HepG2 (cell line): ENCODE measurements around the gene OR5K4. TPM values are rescaled to one million over a fixed set of nuclear protein-coding genes. Genes with fewer than 3 reads are reported as not detected.

ENCODE experiments used
- ATAC-seq: fragments of 200-7000 bp; cut with Tn5 transposase; 3 replicates; pipeline ENCODE4 v1.9.1; 2020; ENCODE audit warnings: mild to moderate bottlenecking, moderate library complexity
- BruUV-seq: library from RNA; stranded (reverse); fragments of 400-500 nt; replicated peaks from 2 replicates; lab custom pipeline; 2021; lab: Mats Ljungman, UMichigan
- CTCF ChIA-PET: fragments of 300-600 bp; formaldehyde crosslinking; extraction: SDS; loops from one replicate; lab custom pipeline; 2021; ENCODE audit warnings: low total read pairs, inconsistent platforms, low intra/inter-chr PET ratio; lab: Yijun Ruan, JAX
- POLR2A ChIA-PET: fragments of 350-600 bp; sonication (Branson Sonifier 250); formaldehyde crosslinking; loops from one replicate; lab custom pipeline; 2020; ENCODE audit warnings: antibody characterized with exemption, inconsistent platforms; lab: Yijun Ruan, JAX
- DNase-seq: peaks from one replicate; pipeline ENCODE4 v3.0.0-alpha.2; 2015; ENCODE audit warnings: low spot score
- FAIRE-seq: peaks from 3 replicates; lab custom pipeline; 2011; peaks lifted over from hg19 to GRCh38; lab: Jason Lieb, UNC
- H2AFZ ChIP-seq: one replicate; pipeline ENCODE4 v1.6.1; 2011; ENCODE audit warnings: low read length, inconsistent platforms
- H3K27ac ChIP-seq: fragments of 300-600 bp; 3 replicates; pipeline ENCODE4 v1.8.0; 2011; ENCODE audit warnings: mixed run types, mild to moderate bottlenecking, mixed read lengths, low read length, inconsistent platforms; ENCODE audit not compliant: insufficient read depth; ENCODE audit errors: extremely low read length
- H3K27me3 ChIP-seq, 2 experiments: fragments of 200-600 bp in 1 of 2; 2 replicates in 1 of 2; 3 replicates in 1 of 2; pipeline versions ENCODE4 v1.6.0 to v1.8.0; 2011; ENCODE audit warnings: low read length in 2 of 2, mild to moderate bottlenecking in 2 of 2, moderate library complexity in 2 of 2, inconsistent platforms in 1 of 2; ENCODE audit not compliant: insufficient read depth in 2 of 2, control insufficient read depth in 1 of 2
- H3K36me3 ChIP-seq, 2 experiments: fragments of 200-600 bp in 1 of 2; replicated peaks in 1 of 2; 2 replicates in 1 of 2; 3 replicates in 1 of 2; pipeline versions ENCODE4 v1.5.1 to v1.8.0; 2011; ENCODE audit warnings: low read length in 2 of 2, inconsistent platforms in 1 of 2; ENCODE audit not compliant: insufficient read depth in 2 of 2, control insufficient read depth in 1 of 2
- H3K4me1 ChIP-seq: 2 replicates; pipeline ENCODE4 v1.5.1; 2012; ENCODE audit warnings: low read length, inconsistent platforms; ENCODE audit not compliant: insufficient read depth
- H3K4me2 ChIP-seq: 2 replicates; pipeline ENCODE4 v1.6.0; 2011; ENCODE audit warnings: low read depth, low read length, inconsistent platforms
- H3K4me3 ChIP-seq, 3 experiments: fragments of 200-600 bp in 1 of 3; sonication (generic), shearing (Covaris generic) in 1 of 3; replicated peaks in 1 of 3; 2 replicates each; pipeline ENCODE4 v1.5.1; 2011 to 2016; ENCODE audit warnings: low read length in 3 of 3, inconsistent platforms in 2 of 3, low read depth in 2 of 3, mild to moderate bottlenecking in 2 of 3, control low read depth in 1 of 3, mixed read lengths in 1 of 3; ENCODE audit not compliant: insufficient read depth in 1 of 3
- H3K79me2 ChIP-seq: one replicate; pipeline ENCODE4 v1.6.1; 2011; ENCODE audit warnings: low read length, inconsistent platforms; ENCODE audit not compliant: insufficient read depth
- H3K9ac ChIP-seq: 2 replicates; pipeline ENCODE4 v1.6.0; 2011; ENCODE audit warnings: mild to moderate bottlenecking, low read depth, low read length, inconsistent platforms; ENCODE audit not compliant: insufficient read depth
- H3K9me3 ChIP-seq: 2 replicates; pipeline ENCODE4 v1.5.1; 2012; ENCODE audit warnings: mild to moderate bottlenecking, low read length
- H4K20me1 ChIP-seq: 2 replicates; pipeline ENCODE4 v1.6.0; 2011; ENCODE audit warnings: inconsistent platforms, mild to moderate bottlenecking, low read length, moderate library complexity; ENCODE audit not compliant: insufficient read depth
- ATF7 ChIP-seq, 2 experiments: fragments of 450-650 bp in 1 of 2; sonication (generic) in 1 of 2; formaldehyde crosslinking in 1 of 2; IDR thresholded peaks; 2 replicates each; pipeline versions ENCODE4 v1.4.0 to v1.6.1; 2016 to 2020; ENCODE audit warnings: antibody characterized with exemption in 1 of 2, mild to moderate bottlenecking in 1 of 2, missing genetic modification reagents in 1 of 2
- CHCHD3 ChIP-seq: sonication (generic); formaldehyde crosslinking; IDR thresholded peaks from 2 replicates; pipeline ENCODE4 v1.8.0; 2022; ENCODE audit warnings: mild to moderate bottlenecking, missing genetic modification reagents, moderate library complexity
- HNRNPL ChIP-seq: fragments of 200-400 bp; formaldehyde crosslinking; IDR thresholded peaks from 2 replicates; pipeline ENCODE4 v1.6.1; 2017; ENCODE audit warnings: mild to moderate bottlenecking, low read depth, low read length
- MEF2D ChIP-seq: sonication (generic); formaldehyde crosslinking; IDR thresholded peaks from 2 replicates; pipeline ENCODE4 v1.5.1; 2020; ENCODE audit warnings: mild to moderate bottlenecking, missing genetic modification reagents
- NONO ChIP-seq, 2 experiments: fragments of 450-650 bp in 1 of 2; sonication (generic) in 1 of 2; formaldehyde crosslinking in 1 of 2; IDR thresholded peaks in 1 of 2; conservative IDR thresholded peaks in 1 of 2; 2 replicates each; pipeline versions ENCODE4 v1.6.1 to v1.8.0; 2017 to 2022; ENCODE audit warnings: mild to moderate bottlenecking in 1 of 2, missing genetic modification reagents in 1 of 2, moderate library complexity in 1 of 2
- PCBP1 ChIP-seq: fragments of 200-400 bp; formaldehyde crosslinking; IDR thresholded peaks from 2 replicates; pipeline ENCODE4 v1.6.1; 2017; ENCODE audit warnings: mild to moderate bottlenecking, low read depth, low read length, borderline replicate concordance
- TRIM24 ChIP-seq: sonication (generic); formaldehyde crosslinking; IDR thresholded peaks from 2 replicates; pipeline ENCODE4 v1.8.0; 2022; ENCODE audit warnings: mild to moderate bottlenecking, missing genetic modification reagents
- TSC22D2 ChIP-seq: sonication (generic); formaldehyde crosslinking; IDR thresholded peaks from 2 replicates; pipeline ENCODE4 v1.5.1; 2020; ENCODE audit warnings: missing genetic modification reagents, mild to moderate bottlenecking, borderline replicate concordance
- ZNF350 ChIP-seq: sonication (generic); formaldehyde crosslinking; IDR thresholded peaks from 2 replicates; pipeline ENCODE4 v1.4.0; 2020; ENCODE audit warnings: mild to moderate bottlenecking, low read depth, missing genetic modification reagents, borderline replicate concordance
- WGBS: methylation state at CpG from one replicate; pipeline ENCODE4 v1.1.6; 2017; ENCODE audit warnings: low lambda C conversion rate; 5-methylcytosine and 5-hydroxymethylcytosine counted together
- in situ Hi-C: cut with HindIII; loops from 2 replicates; pipeline ENCODE4 v1.10.0; 2017; ENCODE audit warnings: low pct_unique_long_range_greater_than_20kb; ENCODE audit not compliant: extremely low pct_ligation_motif_present
- intact Hi-C: fragments of 100-400 bp; cut with micrococcal nuclease; formaldehyde crosslinking; loops from one replicate; pipeline ENCODE4 v1.10.0; 2022; ENCODE audit not compliant: unreplicated experiment
- polyA plus RNA-seq, 8 experiments: library from polyadenylated mRNA; depleted of rRNA in 3 of 8; stranded (reverse) in 7 of 8; unstranded in 1 of 8; fragments of >200 nt; fragmentation: Illumina TruSeq in 4 of 8; extraction: Trizol in 4 of 8; gene quantifications; 2 replicates each; pipeline versions ENCODE4 v1.2.1 to v1.2.3, GENCODE V29; 2011 to 2016; ENCODE audit warnings: low read depth in 4 of 8, missing spikeins in 1 of 8, mixed read lengths in 1 of 8; ENCODE audit not compliant: insufficient read depth in 1 of 8
- total RNA-seq, 5 experiments: library from RNA; depleted of rRNA; stranded (reverse); fragments of >200 nt; fragmentation: Illumina TruSeq; extraction: Trizol; gene quantifications; 2 replicates each; pipeline ENCODE4 v1.2.3, GENCODE V29; 2016; ENCODE audit warnings: low read depth in 1 of 5

Gene OR5K4
- total and polyA plus RNA-seq, 2 of the 13 experiments (the other 11 are each of a cell fraction or from before 2014, with no cell fraction given): not detected

DNA sequence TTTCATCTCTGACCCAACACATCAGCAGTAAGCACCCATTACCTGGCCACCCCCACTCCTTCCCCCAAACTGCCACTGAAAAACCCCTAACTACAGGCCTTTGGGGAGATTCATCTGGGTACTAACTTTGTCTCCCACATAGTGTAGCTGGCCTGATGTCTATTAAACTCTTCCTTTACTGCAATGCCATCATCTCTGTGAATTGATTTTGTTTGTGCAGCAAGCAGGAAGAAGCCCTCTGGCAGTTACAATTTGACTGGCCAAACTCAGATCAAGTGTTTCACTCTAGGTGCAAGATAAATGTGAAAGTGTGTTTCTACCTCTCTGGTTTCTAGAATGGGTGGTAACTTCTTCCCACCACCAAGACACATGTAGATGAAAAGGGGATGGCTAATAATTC, 26.7 kb upstream of the OR5K4 start:
- H4K20me1 ChIP-seq: no peaks in the 10 kb centered on the region
- DNase-seq: no peak
- H3K9me3 ChIP-seq: no peaks in the 10 kb centered on the region
- BruUV-seq: no TSS peak
- H3K27ac ChIP-seq: no peak overlapping the region
- H3K79me2 ChIP-seq: no peaks in the 10 kb centered on the region
- no peak overlapping the region for H2AFZ ChIP-seq
- H3K4me1 ChIP-seq: peaks cover 24% of the 10 kb centered on the region
- TF ChIP-seq MEF2D (no peak), CHCHD3 (CRISPR knock-in tag) (no peak), HNRNPL (no peak), PCBP1 (no peak), TRIM24 (CRISPR knock-in tag) (no peak)
- TF ChIP-seq, all 625 proteins: peak for 0
- no peak for FAIRE-seq
- ATAC-seq: no peak
- ChIA-PET POLR2A (no interaction called here), CTCF (no interaction called here)
- no peak overlapping the region for H3K9ac ChIP-seq
- no peak overlapping the region for H3K4me3 ChIP-seq
- H3K27me3 ChIP-seq: no peaks in the 10 kb centered on the region
- in situ Hi-C loops (loop anchor here (5.0 to 25.0 kb wide), 2 partner anchors 290 to 540 kb away; partner anchors contain the start of gene GABRR3), intact Hi-C loops (loop anchor here (10.0 kb wide), 1 partner anchor 532 kb away; no protein-coding TSS in a partner anchor)
- no peaks in the 10 kb centered on the region for H3K36me3 ChIP-seq
- H3K4me2 ChIP-seq: no peak overlapping the region

DNA sequence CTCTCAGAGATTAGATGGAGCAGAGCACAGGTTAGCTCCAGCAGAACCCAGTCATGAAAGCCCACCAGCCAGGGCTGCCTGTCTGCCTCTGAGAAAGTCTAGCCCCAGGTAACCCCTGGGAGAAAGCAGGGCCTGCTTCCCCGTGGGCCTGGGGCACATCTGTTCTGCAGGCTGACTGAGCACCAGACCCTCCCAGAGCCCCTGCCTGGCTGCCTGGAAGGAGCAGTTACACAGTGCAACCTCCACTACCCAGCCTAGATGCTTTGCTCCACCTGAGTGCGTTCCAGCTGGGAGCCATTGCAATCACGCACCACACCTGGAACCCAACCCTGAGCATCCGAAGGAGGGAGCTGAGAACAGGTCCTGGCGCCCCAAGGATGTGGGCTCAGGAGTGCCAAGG, 24.7 kb upstream of the OR5K4 start:
- Histone ChIP-seq H4K20me1 (no peaks in the 10 kb centered on the region), H3K9ac (no peak overlapping the region), H3K9me3 (no peaks in the 10 kb centered on the region), H3K4me1 (0 out of 2 replicates have a peak, but pooled peaks cover 10% of the 10 kb centered on the region), H3K36me3 (no peaks in the 10 kb centered on the region), H3K4me2 (no peak overlapping the region), H3K27me3 (no peaks in the 10 kb centered on the region), H3K79me2 (no peaks in the 10 kb centered on the region), H3K27ac (no peak overlapping the region), H2AFZ (no peak overlapping the region), H3K4me3 (no peak overlapping the region)
- CTCF ChIA-PET: interaction anchor here (1.2 to 5.3 kb wide), 2 partner anchors 140 to 289 kb away, joined by 4 to 104 read pairs; no protein-coding TSS in a partner anchor
- DNase-seq: no peak
- POLR2A ChIA-PET: no interaction called here
- intact Hi-C loops: loop anchor here (1.0 to 10.0 kb wide), 3 partner anchors 141 to 534 kb away; no protein-coding TSS in a partner anchor
- no peak for TF ChIP-seq ZNF350
- no peak for TF ChIP-seq ATF7 (IDR thresholded peaks at IDR 0.05)
- TF ChIP-seq ATF7 (CRISPR knock-in tag; IDR thresholded peaks at IDR 0.05): no peak
- TF ChIP-seq TSC22D2 (CRISPR knock-in tag): no peak
- no peak for TF ChIP-seq NONO (IDR thresholded peaks at IDR 0.05)
- TF ChIP-seq NONO (CRISPR knock-in tag; conservative IDR thresholded peaks at IDR 0.05): no peak
- in situ Hi-C loops: loop anchor here (5.0 to 25.0 kb wide), 2 partner anchors 292 to 542 kb away; partner anchors contain the start of gene GABRR3
- ATAC-seq: peak; percentile 34; the same call in 2 of the 3 replicates
- WGBS: 0% methylated on average over 1 of the region's 5 CpGs
- FAIRE-seq: no peak
- BruUV-seq: no TSS peak
